GM11168 (cell line): ENCODE results near the gene TBC1D22A.

Source experiments
- in situ Hi-C: fragments of 300-500 bp; cut with MboI; formaldehyde crosslinking; loops from one replicate; pipeline ENCODE4 v1.12.0; 2022; ENCODE audit warnings: low sequenced_read_pairs; ENCODE audit not compliant: unreplicated experiment

The TBC1D22A gene

GRCh38 chr22:47071078-47071806 is 308.8 kb downstream of the TBC1D22A start:
- in situ Hi-C loops, result no loop called here

GRCh38 chr22:47071807-47072641 is 309.6 kb downstream of the TBC1D22A start:
- in situ Hi-C loops, result no loop called here

- in situ Hi-C loops, result no loop called here
Observed at GRCh38 chr22:47072642-47072967, 310.2 kb downstream of the TBC1D22A start.

GRCh38 chr22:47073075-47073474 is 310.6 kb downstream of the TBC1D22A start:
- in situ Hi-C loops, result no loop called here

GRCh38 chr22:47074105-47074504 is 311.7 kb downstream of the TBC1D22A start:
- in situ Hi-C loops, result no loop called here

- in situ Hi-C loops, result no loop called here
Observed at GRCh38 chr22:47075568-47075967, 313.1 kb downstream of the TBC1D22A start.

- in situ Hi-C loops, result no loop called here
Observed at GRCh38 chr22:47076758-47077157, 314.3 kb downstream of the TBC1D22A start.

GRCh38 chr22:47080100-47080499 is 317.6 kb downstream of the TBC1D22A start:
- in situ Hi-C loops, result no loop called here

- in situ Hi-C loops, result no loop called here
Observed at GRCh38 chr22:47082505-47082904, 320.1 kb downstream of the TBC1D22A start.

- in situ Hi-C loops, result no loop called here
Observed at GRCh38 chr22:47083379-47083986, 321.0 kb downstream of the TBC1D22A start.

- in situ Hi-C loops, result no loop called here
Observed at GRCh38 chr22:47084226-47084625, 321.8 kb downstream of the TBC1D22A start.

- in situ Hi-C loops, result no loop called here
Observed at GRCh38 chr22:47086596-47087248, 324.3 kb downstream of the TBC1D22A start.

GRCh38 chr22:47088480-47089158 is 326.2 kb downstream of the TBC1D22A start:
- in situ Hi-C loops, result no loop called here

- in situ Hi-C loops, result no loop called here
Observed at GRCh38 chr22:47089374-47089773, 326.9 kb downstream of the TBC1D22A start.

GRCh38 chr22:47089796-47090460 is 327.5 kb downstream of the TBC1D22A start:
- in situ Hi-C loops, result no loop called here

- in situ Hi-C loops, result no loop called here
Observed at GRCh38 chr22:47090591-47091245, 328.3 kb downstream of the TBC1D22A start.

GRCh38 chr22:47091246-47091651 is 328.8 kb downstream of the TBC1D22A start:
- in situ Hi-C loops, result no loop called here

GRCh38 chr22:47091921-47092700 is 329.7 kb downstream of the TBC1D22A start:
- in situ Hi-C loops, result no loop called here
